ENCODE data around the gene FZD10. TPM values are rescaled to one million over a fixed set of nuclear protein-coding genes. Genes with fewer than 3 reads are reported as not detected.

Gene FZD10
- total RNA-seq, 1 donor from 2014 or later, result 0.21 TPM

DNA sequence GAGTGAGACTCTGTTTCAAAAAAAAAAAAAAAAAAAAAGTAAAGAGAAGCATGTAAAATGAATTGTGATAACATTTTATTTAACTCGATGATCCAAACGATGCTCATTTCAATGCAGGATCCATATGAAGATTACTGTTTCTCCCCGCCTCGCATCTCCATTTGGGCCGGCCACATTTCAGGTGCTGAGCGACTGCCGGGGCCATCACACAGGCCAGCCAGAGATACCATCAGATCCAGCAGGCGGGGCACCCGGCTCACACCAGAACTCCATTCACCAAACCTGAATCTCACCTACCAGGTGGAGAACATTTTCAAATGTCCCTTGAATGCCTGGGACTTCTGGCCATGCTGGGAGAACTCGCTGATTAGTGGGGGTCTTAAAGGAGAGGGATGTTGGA lies 18.0 kb upstream of the FZD10 start:
- no peaks in the 10 kb centered on the region for H3K4me1 ChIP-seq
- no peaks in the 10 kb centered on the region for H3K27me3 ChIP-seq
- H3K36me3 ChIP-seq, result no peaks in the 10 kb centered on the region
- DNase-seq (ENCODE audit: low spot score in 2 of 2), result no peak
- TF ChIP-seq, protein P1, sequence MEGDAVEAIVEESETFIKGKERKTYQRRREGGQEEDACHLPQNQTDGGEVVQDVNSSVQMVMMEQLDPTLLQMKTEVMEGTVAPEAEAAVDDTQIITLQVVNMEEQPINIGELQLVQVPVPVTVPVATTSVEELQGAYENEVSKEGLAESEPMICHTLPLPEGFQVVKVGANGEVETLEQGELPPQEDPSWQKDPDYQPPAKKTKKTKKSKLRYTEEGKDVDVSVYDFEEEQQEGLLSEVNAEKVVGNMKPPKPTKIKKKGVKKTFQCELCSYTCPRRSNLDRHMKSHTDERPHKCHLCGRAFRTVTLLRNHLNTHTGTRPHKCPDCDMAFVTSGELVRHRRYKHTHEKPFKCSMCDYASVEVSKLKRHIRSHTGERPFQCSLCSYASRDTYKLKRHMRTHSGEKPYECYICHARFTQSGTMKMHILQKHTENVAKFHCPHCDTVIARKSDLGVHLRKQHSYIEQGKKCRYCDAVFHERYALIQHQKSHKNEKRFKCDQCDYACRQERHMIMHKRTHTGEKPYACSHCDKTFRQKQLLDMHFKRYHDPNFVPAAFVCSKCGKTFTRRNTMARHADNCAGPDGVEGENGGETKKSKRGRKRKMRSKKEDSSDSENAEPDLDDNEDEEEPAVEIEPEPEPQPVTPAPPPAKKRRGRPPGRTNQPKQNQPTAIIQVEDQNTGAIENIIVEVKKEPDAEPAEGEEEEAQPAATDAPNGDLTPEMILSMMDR (IDR thresholded peaks at IDR 0.05), result no peak
- H3K4me3 ChIP-seq, result no peak overlapping the region
- no peaks in the 10 kb centered on the region for H3K9me3 ChIP-seq
- H3K27ac ChIP-seq, result no peak overlapping the region
- intact Hi-C loops (cut with DNase I), result no loop called here

DNA sequence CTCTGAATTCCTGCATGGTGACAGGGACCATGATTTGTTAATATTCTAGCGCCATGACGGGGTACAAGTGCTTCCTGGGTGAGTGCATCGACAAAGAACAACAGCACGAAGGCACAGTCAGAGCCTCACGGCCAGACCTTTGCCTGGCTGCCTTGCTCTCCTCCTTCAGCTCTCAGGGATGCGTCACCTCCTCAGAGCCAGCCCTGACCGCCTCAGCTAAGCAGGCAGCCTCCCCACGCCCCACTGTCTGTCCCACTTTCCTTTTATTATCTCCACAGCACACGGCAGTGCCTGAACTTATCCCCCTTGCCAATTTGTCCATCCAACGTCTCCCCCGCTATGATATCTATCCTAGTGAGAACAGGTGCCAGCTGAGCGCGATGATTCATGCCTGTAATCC lies 16.5 kb upstream of the FZD10 start:
- intact Hi-C loops (cut with DNase I), result no loop called here
- no peak overlapping the region for H3K27ac ChIP-seq
- H3K27me3 ChIP-seq, result no peaks in the 10 kb centered on the region
- no peak for DNase-seq (ENCODE audit: low spot score in 2 of 2)
- no peaks in the 10 kb centered on the region for H3K9me3 ChIP-seq
- H3K36me3 ChIP-seq, result no peaks in the 10 kb centered on the region
- H3K4me1 ChIP-seq, result no peaks in the 10 kb centered on the region
- H3K4me3 ChIP-seq, result no peak overlapping the region
- TF ChIP-seq, protein P1 (IDR thresholded peaks at IDR 0.05), result no peak

DNA sequence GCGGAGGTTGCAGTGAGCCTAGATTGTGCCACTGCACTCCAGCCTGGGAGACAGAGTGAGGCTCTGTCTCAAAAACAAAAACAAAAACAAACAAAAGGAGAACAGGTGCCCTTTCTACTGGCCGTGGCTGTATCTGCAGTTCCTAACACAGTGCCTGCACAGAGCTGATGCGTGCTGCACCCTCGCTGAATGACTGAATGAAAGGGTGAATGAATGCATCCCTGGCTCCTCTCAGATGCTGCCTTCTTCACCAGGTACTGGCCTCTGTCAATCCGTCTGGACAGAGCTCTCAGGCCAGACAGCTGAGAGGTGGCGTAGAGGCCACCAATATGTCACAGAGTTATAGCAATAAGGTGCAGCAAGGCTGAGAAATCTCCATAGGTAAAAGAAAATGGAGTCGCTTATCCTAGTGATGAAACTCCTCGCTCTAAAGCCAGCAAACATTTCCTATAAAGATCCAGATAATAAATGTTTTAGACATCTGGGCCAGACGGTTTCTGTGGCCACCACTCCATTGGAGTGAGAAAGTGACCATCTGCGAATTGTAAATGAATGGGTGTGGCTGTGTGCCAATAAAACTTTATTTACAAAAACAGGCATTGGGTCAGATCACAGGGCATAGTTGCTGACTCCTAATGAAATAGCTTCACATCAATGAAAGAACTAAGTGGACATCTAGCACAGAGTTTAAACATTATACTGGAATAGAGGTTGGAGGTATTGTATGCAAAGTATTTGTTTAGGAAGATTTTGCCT lies 15.9 kb upstream of the FZD10 start:
- H3K4me1 ChIP-seq, result no peaks in the 10 kb centered on the region
- H3K27me3 ChIP-seq, result no peaks in the 10 kb centered on the region
- no peaks in the 10 kb centered on the region for H3K9me3 ChIP-seq
- intact Hi-C loops (cut with DNase I), result no loop called here
- H3K4me3 ChIP-seq, result no peak overlapping the region
- no peak overlapping the region for H3K27ac ChIP-seq
- no peaks in the 10 kb centered on the region for H3K36me3 ChIP-seq
- no peak for DNase-seq (ENCODE audit: low spot score in 2 of 2)
- TF ChIP-seq, protein P1 (IDR thresholded peaks at IDR 0.05), result no peak

DNA sequence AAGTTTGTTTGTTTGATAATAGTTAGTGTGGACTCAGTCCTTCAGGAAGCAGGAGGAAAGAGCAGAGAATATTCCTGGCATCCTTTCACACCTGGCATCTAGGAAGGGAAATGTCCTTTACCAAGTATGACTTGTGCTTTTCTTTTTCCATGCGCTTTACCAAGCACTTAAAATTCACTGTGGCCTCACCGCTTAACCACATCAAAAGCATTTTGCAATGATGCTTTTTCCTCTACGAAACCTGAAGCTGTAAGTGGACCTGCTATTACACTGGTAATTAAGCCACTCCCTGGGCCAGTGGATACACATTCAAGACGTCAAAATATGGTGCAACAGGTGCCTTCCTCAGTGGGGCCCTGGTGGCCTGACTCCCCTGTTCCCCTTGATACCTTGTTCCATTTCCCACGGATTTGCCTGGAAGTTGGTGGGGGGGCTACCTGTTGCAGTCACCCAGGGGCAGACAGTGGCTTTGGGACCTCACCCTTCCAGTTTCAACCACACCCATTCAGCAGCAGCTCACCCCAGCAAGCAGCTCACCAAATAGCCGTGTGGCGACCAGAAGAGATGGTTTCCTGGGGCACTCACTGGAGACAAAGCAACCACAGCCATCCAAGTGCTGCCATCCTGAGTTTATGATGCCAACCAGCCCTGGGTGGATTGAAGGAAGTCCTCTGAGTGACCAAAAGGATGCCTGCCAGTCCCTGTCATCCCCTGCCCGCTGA lies 14.2 kb upstream of the FZD10 start:
- H3K36me3 ChIP-seq, result no peaks in the 10 kb centered on the region
- H3K4me1 ChIP-seq, result no peaks in the 10 kb centered on the region
- no peak overlapping the region for H3K4me3 ChIP-seq
- intact Hi-C loops (cut with DNase I), result no loop called here
- no peaks in the 10 kb centered on the region for H3K27me3 ChIP-seq
- H3K27ac ChIP-seq, result no peak overlapping the region
- TF ChIP-seq, protein P1 (IDR thresholded peaks at IDR 0.05), result no peak
- DNase-seq (ENCODE audit: low spot score in 2 of 2), result no peak
- H3K9me3 ChIP-seq, result no peaks in the 10 kb centered on the region

- TF ChIP-seq, protein P1 (IDR thresholded peaks at IDR 0.05), result no peak
- Histone ChIP-seq H3K4me1 (no peaks in the 10 kb centered on the region), H3K27me3 (no peaks in the 10 kb centered on the region), H3K27ac (no peak overlapping the region), H3K9me3 (no peaks in the 10 kb centered on the region), H3K4me3 (no peak overlapping the region), H3K36me3 (no peaks in the 10 kb centered on the region)
- intact Hi-C loops (cut with DNase I), result no loop called here
- no peak for DNase-seq (ENCODE audit: low spot score in 2 of 2)
Measured at GRCh38 chr12:130151846-130152245, 10.4 kb upstream of the FZD10 start.
